A549 (cell line): ENCODE results near the gene ACADSB. TPM values are rescaled to one million over a fixed set of nuclear protein-coding genes. Genes with fewer than 3 reads are reported as not detected.

Experiments
- ATAC-seq, 2 experiments: fragments of 200-7000 bp in 1 of 2; fragments of >200 bp in 1 of 2; cut with Nextera tagmentation in 1 of 2; cut with Tn5 transposase in 1 of 2; 3 replicates each; pipeline versions ENCODE4 v1.8.0 to v1.9.1; 2018 to 2020; ENCODE audit warnings: mild to moderate bottlenecking in 1 of 2, moderate library complexity in 1 of 2
- CTCF ChIA-PET: fragments of 300-600 bp; sonication (Branson Sonifier 250); formaldehyde crosslinking; extraction: SDS; loops from one replicate; lab custom pipeline; 2021; ENCODE audit warnings: antibody characterized with exemption, inconsistent platforms; lab: Yijun Ruan, JAX
- POLR2A ChIA-PET: fragments of 350-600 bp; formaldehyde crosslinking; extraction: SDS; loops from one replicate; lab custom pipeline; 2021; ENCODE audit warnings: antibody characterized with exemption, inconsistent platforms; lab: Yijun Ruan, JAX
- DNase-seq, 2 experiments: peaks; one replicate each; pipeline versions ENCODE4 v3.0.0 to v3.0.0-alpha.2; 2011 to 2016; ENCODE audit warnings: low read depth in 1 of 2, low spot score in 1 of 2
- FAIRE-seq: peaks from 2 replicates; lab custom pipeline; 2011; peaks lifted over from hg19 to GRCh38; lab: Jason Lieb, UNC
- H3K27ac ChIP-seq, 2 experiments: fragments of >200 bp; sonication (Bioruptor Twin); formaldehyde crosslinking; 3 replicates each; pipeline ENCODE4 v1.5.1; 2016 to 2017
- H3K4me1 ChIP-seq: fragments of >200 bp; sonication (Bioruptor Twin); formaldehyde crosslinking; 3 replicates; pipeline ENCODE4 v1.6.1; 2016
- H3K4me2 ChIP-seq: fragments of >200 bp; sonication (Bioruptor Twin); formaldehyde crosslinking; 3 replicates; pipeline ENCODE4 v1.6.1; 2016
- H3K4me3 ChIP-seq: fragments of >200 bp; sonication (Bioruptor Twin); formaldehyde crosslinking; 3 replicates; pipeline ENCODE4 v1.5.1; 2016
- H3K9me3 ChIP-seq: fragments of >200 bp; sonication (Bioruptor Twin); formaldehyde crosslinking; 3 replicates; pipeline ENCODE4 v1.6.1; 2016
- ATOH8 ChIP-seq: fragments of 250-450 bp; sonication (Bioruptor Pico); IDR thresholded peaks from 2 replicates; pipeline ENCODE4 v1.5.0; 2020; ENCODE audit warnings: low read depth, mild to moderate bottlenecking, moderate library complexity
- BCL3 ChIP-seq: fragments of >200 bp; sonication (Bioruptor Twin); formaldehyde crosslinking; IDR thresholded peaks from 3 replicates; pipeline ENCODE4 v1.6.1; 2016
- BHLHE40 ChIP-seq: IDR thresholded peaks from 2 replicates; pipeline ENCODE4 v1.6.1; 2012; ENCODE audit warnings: low read depth, low read length, inconsistent platforms
- CTCF ChIP-seq: fragments of >200 bp; sonication (Bioruptor Twin); formaldehyde crosslinking; IDR thresholded peaks from 3 replicates; pipeline ENCODE4 v1.5.1; 2016
- HES2 ChIP-seq: fragments of >200 bp; sonication (Bioruptor Twin); formaldehyde crosslinking; IDR thresholded peaks from 2 replicates; pipeline ENCODE4 v1.6.1; 2016
- HOXA7 ChIP-seq: fragments of 250-450 bp; sonication (Bioruptor Pico); IDR thresholded peaks from 2 replicates; pipeline ENCODE4 v1.5.0; 2020; ENCODE audit warnings: mild to moderate bottlenecking, moderate library complexity
- HOXB5 ChIP-seq: fragments of 250-450 bp; sonication (Bioruptor Pico); IDR thresholded peaks from 2 replicates; pipeline ENCODE4 v1.5.0; 2020; ENCODE audit warnings: mild to moderate bottlenecking, moderate library complexity
- JUN ChIP-seq, 2 experiments: fragments of >200 bp; sonication (Bioruptor Twin); formaldehyde crosslinking; IDR thresholded peaks; 2 replicates in 1 of 2; 3 replicates in 1 of 2; pipeline ENCODE4 v1.6.1; 2016 to 2017
- KDM5A ChIP-seq: fragments of 200-600 bp; sonication (generic); IDR thresholded peaks from 2 replicates; pipeline ENCODE4 v1.6.1; 2016; ENCODE audit warnings: antibody characterized with exemption, mild to moderate bottlenecking
- MAX ChIP-seq: IDR thresholded peaks from 2 replicates; pipeline ENCODE4 v1.6.1; 2012
- PHF8 ChIP-seq: fragments of 200-600 bp; sonication (generic); IDR thresholded peaks from 2 replicates; pipeline ENCODE4 v1.6.1; 2016; ENCODE audit warnings: low read depth, mild to moderate bottlenecking, antibody characterized with exemption, moderate library complexity, borderline replicate concordance
- RAD21 ChIP-seq, 2 experiments: fragments of >200 bp in 1 of 2; sonication (Bioruptor Twin) in 1 of 2; formaldehyde crosslinking in 1 of 2; IDR thresholded peaks in 1 of 2; conservative IDR thresholded peaks in 1 of 2; 2 replicates in 1 of 2; 3 replicates in 1 of 2; pipeline ENCODE4 v1.6.1; 2012 to 2018; ENCODE audit warnings: inconsistent platforms in 1 of 2
- RCOR1 ChIP-seq: fragments of 150-350 bp; IDR thresholded peaks from 2 replicates; pipeline ENCODE4 v1.6.1; 2014; ENCODE audit warnings: antibody characterized with exemption, low read length, low read depth
- RNF2 ChIP-seq: fragments of 200-600 bp; sonication (generic); IDR thresholded peaks from 2 replicates; pipeline ENCODE4 v1.6.1; 2016; ENCODE audit warnings: low read depth, mild to moderate bottlenecking, antibody characterized with exemption, moderate library complexity, borderline replicate concordance
- ZSCAN20 ChIP-seq: fragments of 250-450 bp; sonication (Bioruptor Pico); IDR thresholded peaks from 2 replicates; pipeline ENCODE4 v1.8.0; 2022; ENCODE audit warnings: mild to moderate bottlenecking, moderate library complexity
- WGBS: methylation state at CpG from one replicate; pipeline ENCODE4 v1.1.6; 2017; ENCODE audit errors: missing lambda C conversion rate; 5-methylcytosine and 5-hydroxymethylcytosine counted together
- polyA plus RNA-seq, 4 experiments: library from polyadenylated mRNA; depleted of rRNA in 3 of 4; stranded (reverse); fragments of >200 nt; fragmentation: RNase III in 1 of 4; extraction: RNeasy Plus Mini Kit Qiagen cat#74134 plus additional on column Dnase treatment in 1 of 4; gene quantifications; 2 replicates in 3 of 4; 3 replicates in 1 of 4; pipeline ENCODE4 v1.2.3, GENCODE V29; 2011 to 2017

ACADSB gene
- polyA plus RNA-seq, 2 of the 4 experiments (the other 2 are of a cell fraction): 8.5 to 18.5 TPM

- TF ChIP-seq BCL3: peak; percentile 53; the same call in 2 of the 3 replicates
- peak; percentile 47; the same call in 1 of the 2 replicates for TF ChIP-seq KDM5A
- no peak for TF ChIP-seq RNF2
- peak; percentile 96 for TF ChIP-seq PHF8
- TF ChIP-seq ZSCAN20 (CRISPR knock-in tag): no peak
- peak; percentile 67 to 94 for TF ChIP-seq JUN (IDR thresholded peaks at IDR 0.05)
- TF ChIP-seq BHLHE40: no peak
- TF ChIP-seq HOXA7 (CRISPR knock-in tag): no peak
- TF ChIP-seq HOXB5 (CRISPR knock-in tag): peak; percentile 38; the same call in 1 of the 2 replicates
- no peak for TF ChIP-seq HES2
- peak; percentile 65 for TF ChIP-seq CTCF
- TF ChIP-seq ATOH8 (CRISPR knock-in tag): no peak
- TF ChIP-seq MAX: peak; percentile 92
Measured at GRCh38 chr10:122980209-122981065, 28.4 kb upstream of the ACADSB start, which contains the start of gene PSTK (continued).

- peak overlapping the region; percentile 83 for H3K4me2 ChIP-seq
- 13% methylated on average over 4 of the region's 4 CpGs for WGBS
- ChIA-PET POLR2A (interaction anchor here (0.6 to 2.0 kb wide), 10 partner anchors 9 to 29 kb away, joined by 3 to 27 read pairs (median 4); partner anchors contain the start of genes ACADSB, C10orf88 and IKZF5), CTCF (interaction anchor here (0.6 to 3.0 kb wide), 14 partner anchors 8 to 153 kb away, joined by 3 to 21 read pairs (median 6); partner anchors contain the start of gene FAM24A)
- FAIRE-seq (no peak), ATAC-seq (peak; percentile 81 to 83), DNase-seq (peak; percentile 57 to 67)
- no peaks in the 10 kb centered on the region for H3K9me3 ChIP-seq
- TF ChIP-seq RAD21 (conservative IDR thresholded peaks at IDR 0.05 in 1 of 2, IDR thresholded peaks at IDR 0.05 in 1 of 2): peak in 1 of 2 experiments; percentile 15; a peak in 1 of 5 replicates
- peak; percentile 33; the same call in 2 of the 3 replicates for TF ChIP-seq CTCF
- no peak for TF ChIP-seq RCOR1
- peak overlapping the region; percentile 88 to 98 for H3K27ac ChIP-seq
- H3K4me1 ChIP-seq: 0 out of 3 replicates have a peak, but pooled peaks cover 4% of the 10 kb centered on the region
- H3K4me3 ChIP-seq: peak overlapping the region; percentile 48
Measured at GRCh38 chr10:122981066-122981464, 27.7 kb upstream of the ACADSB start.
